Activated naive CD4-positive, alpha-beta T cell treated with anti-CD3 and anti-CD28 coated beads, Interleukin-2, amount 50 U/mL, for 24 hours (primary cell): Measurements from ENCODE around the gene CORO6.
A peak's percentile ranks its signal among the peaks of the same experiment; 100 is the strongest.
"Not testable (repeated sequence)": the region's sequence is repeated elsewhere in the genome, so short reads cannot be mapped to it uniquely, and the experiment has no call there.

Experiments used
- H3K27ac Mint-ChIP-seq: one replicate; pipeline ENCODE4 v1.8.0; 2021; ENCODE audit warnings: mild to moderate bottlenecking, mixed read lengths
- H3K27me3 Mint-ChIP-seq: one replicate; pipeline ENCODE4 v1.8.0; 2021; ENCODE audit warnings: mixed read lengths
- H3K36me3 Mint-ChIP-seq: one replicate; pipeline ENCODE4 v1.8.0; 2021; ENCODE audit warnings: mixed read lengths
- H3K4me1 Mint-ChIP-seq: one replicate; pipeline ENCODE4 v1.8.0; 2021; ENCODE audit warnings: mixed read lengths
- H3K4me3 Mint-ChIP-seq: one replicate; pipeline ENCODE4 v1.8.0; 2021; ENCODE audit warnings: mild to moderate bottlenecking, mixed read lengths
- H3K9me3 Mint-ChIP-seq: one replicate; pipeline ENCODE4 v1.8.0; 2021; ENCODE audit warnings: mixed read lengths

The CORO6 gene

GRCh38 chr17:29622337-29623282 is at the start of gene CORO6:
TSS of gene CORO6 (minus strand) at chr17:29622912. CDS start at chr17:29621421, 1,491 bp downstream.
- H3K27me3 Mint-ChIP-seq = no peaks in the 10 kb centered on the region
- no peaks in the 10 kb centered on the region for H3K9me3 Mint-ChIP-seq
- peaks cover 55% of the 10 kb centered on the region for H3K4me1 Mint-ChIP-seq
- H3K4me3 Mint-ChIP-seq = peak within 1 kb of the TSS; percentile 75
- H3K27ac Mint-ChIP-seq = peak within 1 kb of the TSS; percentile 95
- no peaks in the 10 kb centered on the region for H3K36me3 Mint-ChIP-seq

GRCh38 chr17:29671661-29672060 is 48.9 kb upstream of the CORO6 start:
- Mint-ChIP-seq H3K4me1 (peaks cover 40% of the 10 kb centered on the region), H3K4me3 (no peak overlapping the region), H3K27ac (peak overlapping the region; percentile 76), H3K27me3 (no peaks in the 10 kb centered on the region), H3K9me3 (no peaks in the 10 kb centered on the region), H3K36me3 (peaks cover 15% of the 10 kb centered on the region)

- Mint-ChIP-seq H3K27ac (no peak overlapping the region), H3K27me3 (no peaks in the 10 kb centered on the region), H3K4me3 (no peak overlapping the region), H3K9me3 (no peaks in the 10 kb centered on the region), H3K36me3 (peaks cover 16% of the 10 kb centered on the region), H3K4me1 (peaks cover 38% of the 10 kb centered on the region)
These were observed 46.6 kb upstream of the CORO6 start for GRCh38 chr17:29669266-29669665.

- Mint-ChIP-seq H3K4me1 (peaks cover 35% of the 10 kb centered on the region), H3K9me3 (no peaks in the 10 kb centered on the region), H3K4me3 (peak overlapping the region; percentile 26), H3K36me3 (peaks cover 16% of the 10 kb centered on the region), H3K27ac (peak overlapping the region; percentile 92), H3K27me3 (no peaks in the 10 kb centered on the region)
These were observed 45.3 kb upstream of the CORO6 start for GRCh38 chr17:29667969-29668368.

GRCh38 chr17:29665481-29665810 is 42.7 kb upstream of the CORO6 start:
- Mint-ChIP-seq H3K27me3 (no peaks in the 10 kb centered on the region), H3K9me3 (no peaks in the 10 kb centered on the region), H3K4me3 (peak overlapping the region; percentile 42)

GRCh38 chr17:29664743-29665480 is 42.2 kb upstream of the CORO6 start:
- Mint-ChIP-seq H3K4me1 (peaks cover 50% of the 10 kb centered on the region), H3K9me3 (no peaks in the 10 kb centered on the region), H3K27me3 (no peaks in the 10 kb centered on the region), H3K36me3 (peaks cover 22% of the 10 kb centered on the region), H3K27ac (peak overlapping the region; percentile 93), H3K4me3 (peak overlapping the region; percentile 42)

More at GRCh38 chr17:29665481-29665810, 42.7 kb upstream of the CORO6 start:
- Mint-ChIP-seq H3K27ac (peak overlapping the region; percentile 93), H3K36me3 (peaks cover 21% of the 10 kb centered on the region), H3K4me1 (peaks cover 48% of the 10 kb centered on the region)

GRCh38 chr17:29663155-29663554 is 40.4 kb upstream of the CORO6 start:
- Mint-ChIP-seq H3K9me3 (no peaks in the 10 kb centered on the region), H3K36me3 (peaks cover 23% of the 10 kb centered on the region), H3K27me3 (no peaks in the 10 kb centered on the region), H3K4me3 (no peak overlapping the region), H3K4me1 (peaks cover 61% of the 10 kb centered on the region), H3K27ac (peak overlapping the region; percentile 76)

- Mint-ChIP-seq H3K4me1 (peaks cover 51% of the 10 kb centered on the region), H3K36me3 (peaks cover 16% of the 10 kb centered on the region), H3K27ac (peak overlapping the region; percentile 88), H3K9me3 (no peaks in the 10 kb centered on the region), H3K27me3 (no peaks in the 10 kb centered on the region), H3K4me3 (peak overlapping the region; percentile 3)
These were observed 38.5 kb upstream of the CORO6 start for GRCh38 chr17:29661213-29661612.

- peaks cover 19% of the 10 kb centered on the region for H3K36me3 Mint-ChIP-seq
- no peaks in the 10 kb centered on the region for H3K27me3 Mint-ChIP-seq
- H3K4me1 Mint-ChIP-seq = peaks cover 38% of the 10 kb centered on the region
- H3K27ac Mint-ChIP-seq = peak overlapping the region; percentile 46
- H3K9me3 Mint-ChIP-seq = no peaks in the 10 kb centered on the region
- H3K4me3 Mint-ChIP-seq = peak overlapping the region; percentile 36
These were observed 36.4 kb upstream of the CORO6 start for GRCh38 chr17:29659155-29659554.

GRCh38 chr17:29655323-29655722 is 32.6 kb upstream of the CORO6 start:
- Mint-ChIP-seq H3K9me3 (no peaks in the 10 kb centered on the region), H3K27me3 (no peaks in the 10 kb centered on the region), H3K36me3 (peaks cover 11% of the 10 kb centered on the region), H3K27ac (peak overlapping the region; percentile 74), H3K4me1 (peaks cover 22% of the 10 kb centered on the region), H3K4me3 (no peak overlapping the region)

GRCh38 chr17:29653995-29654714 is 31.4 kb upstream of the CORO6 start:
- H3K36me3 Mint-ChIP-seq = peaks cover 15% of the 10 kb centered on the region

GRCh38 chr17:29652976-29653375 is 30.3 kb upstream of the CORO6 start:
- Mint-ChIP-seq H3K4me3 (no peak overlapping the region), H3K27ac (peak overlapping the region; percentile 4), H3K4me1 (peaks cover 10% of the 10 kb centered on the region), H3K9me3 (no peaks in the 10 kb centered on the region), H3K27me3 (no peaks in the 10 kb centered on the region), H3K36me3 (peaks cover 16% of the 10 kb centered on the region)

More at GRCh38 chr17:29653995-29654714, 31.4 kb upstream of the CORO6 start:
- Mint-ChIP-seq H3K4me3 (no peak overlapping the region), H3K27ac (no peak overlapping the region), H3K9me3 (no peaks in the 10 kb centered on the region), H3K4me1 (peaks cover 15% of the 10 kb centered on the region), H3K27me3 (no peaks in the 10 kb centered on the region)

- H3K9me3 Mint-ChIP-seq, H3K27me3 Mint-ChIP-seq, H3K27ac Mint-ChIP-seq, H3K4me3 Mint-ChIP-seq, H3K4me1 Mint-ChIP-seq: not testable (repeated sequence)
- H3K36me3 Mint-ChIP-seq = peaks cover 16% of the 10 kb centered on the region
These were observed 29.2 kb upstream of the CORO6 start for GRCh38 chr17:29651913-29652312.

GRCh38 chr17:29650396-29650795 is 27.7 kb upstream of the CORO6 start:
- no peak overlapping the region for H3K4me3 Mint-ChIP-seq
- no peaks in the 10 kb centered on the region for H3K27me3 Mint-ChIP-seq
- H3K4me1 Mint-ChIP-seq = peaks cover 9% of the 10 kb centered on the region
- H3K9me3 Mint-ChIP-seq = no peaks in the 10 kb centered on the region
- peak overlapping the region; percentile 79 for H3K27ac Mint-ChIP-seq
- peaks cover 7% of the 10 kb centered on the region for H3K36me3 Mint-ChIP-seq

- Mint-ChIP-seq H3K27ac (peak overlapping the region; percentile 79), H3K4me3 (no peak overlapping the region), H3K27me3 (no peaks in the 10 kb centered on the region), H3K36me3 (peaks cover 8% of the 10 kb centered on the region), H3K9me3 (no peaks in the 10 kb centered on the region), H3K4me1 (peaks cover 16% of the 10 kb centered on the region)
These were observed 26.6 kb upstream of the CORO6 start for GRCh38 chr17:29649359-29649758.
